MM.1S (cell line): ENCODE measurements around the gene EMC8.

Source experiments
- CTCF ChIP-seq: fragments of 300-600 bp; sonication (generic); IDR thresholded peaks from 2 replicates; pipeline ENCODE4 v1.5.1; 2016; ENCODE audit warnings: antibody characterized with exemption, low read length, mixed read lengths
- EZH2phosphoT487 ChIP-seq: fragments of 300-600 bp; sonication (generic); IDR thresholded peaks from 2 replicates; pipeline ENCODE4 v1.6.1; 2018; ENCODE audit warnings: antibody characterized with exemption, low read length

- TF ChIP-seq CTCF (no peak), EZH2phosphoT487 (no peak)
These were observed 29.9 kb upstream of the EMC8 start for GRCh38 chr16:85829171-85829719.
